NCI-H2107 treated with DMSO at 0.1 percent for 48 hours (cell line): ENCODE data around the gene TMEM26.

Experiments used
- DNase-seq: peaks from one replicate; lab custom pipeline; 2025; ENCODE audit not compliant: unreplicated experiment; lab: John Stamatoyannopoulos, UW

TMEM26 gene

DNA sequence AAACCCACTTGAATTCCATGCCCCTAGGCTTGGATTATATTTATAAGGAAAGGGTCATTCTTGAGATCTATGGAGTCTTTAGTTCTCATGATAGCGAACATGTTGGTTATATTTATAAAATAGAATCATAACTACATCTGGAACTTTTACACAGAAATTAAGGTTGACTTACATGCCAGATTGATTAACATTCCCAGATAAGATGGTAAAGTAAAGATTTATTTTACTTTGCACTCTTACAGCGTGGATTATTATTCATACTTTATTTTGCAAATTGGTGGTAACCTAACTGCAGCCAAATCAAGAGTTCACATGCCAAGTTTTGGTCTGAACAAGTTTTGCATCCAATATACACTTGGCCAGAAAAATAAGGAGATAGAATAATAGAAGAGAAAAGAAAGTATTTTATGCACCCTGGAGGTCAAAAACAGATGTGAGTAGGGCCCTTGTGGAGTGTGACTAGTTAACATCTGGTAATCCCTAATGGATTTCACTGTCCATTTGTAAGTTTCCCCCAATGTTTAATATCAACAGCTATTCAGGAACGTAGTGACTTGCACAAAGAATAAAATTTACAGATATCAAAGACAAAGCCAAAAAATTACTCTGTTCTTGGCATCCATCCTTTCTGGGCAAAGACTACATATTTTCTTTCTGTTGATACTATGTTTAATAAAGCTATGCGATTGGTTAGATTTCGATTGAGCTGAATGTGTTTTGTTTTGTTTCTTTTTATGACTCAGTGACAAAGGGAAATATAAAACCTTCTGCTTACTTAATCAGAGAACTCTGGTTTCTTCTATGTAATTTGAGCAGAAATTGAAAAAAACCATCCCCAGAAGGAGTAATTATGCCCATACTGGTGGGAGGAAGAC is 10.1 kb upstream of the TMEM26 start:
- no peak for DNase-seq

DNA sequence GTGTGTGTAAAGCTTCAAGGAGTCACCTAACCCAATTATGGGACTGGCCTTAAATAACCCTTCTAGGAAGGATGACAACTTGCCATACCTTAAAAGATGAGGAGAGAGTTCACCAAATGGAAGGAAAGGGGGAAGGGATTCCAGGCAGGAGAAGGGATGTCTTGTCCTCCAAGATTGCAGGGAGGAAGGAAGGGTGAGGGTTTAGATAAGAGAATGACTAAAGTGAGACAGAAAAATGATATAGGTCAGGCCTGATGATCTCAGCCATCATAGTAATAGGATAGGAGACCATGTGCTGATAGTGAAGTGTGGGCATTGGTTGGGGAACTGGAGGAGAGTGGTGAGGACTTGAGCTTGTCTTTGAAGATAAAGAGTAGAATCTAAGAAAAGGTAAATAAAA is 7.7 kb upstream of the TMEM26 start:
- DNase-seq, result no peak

DNA sequence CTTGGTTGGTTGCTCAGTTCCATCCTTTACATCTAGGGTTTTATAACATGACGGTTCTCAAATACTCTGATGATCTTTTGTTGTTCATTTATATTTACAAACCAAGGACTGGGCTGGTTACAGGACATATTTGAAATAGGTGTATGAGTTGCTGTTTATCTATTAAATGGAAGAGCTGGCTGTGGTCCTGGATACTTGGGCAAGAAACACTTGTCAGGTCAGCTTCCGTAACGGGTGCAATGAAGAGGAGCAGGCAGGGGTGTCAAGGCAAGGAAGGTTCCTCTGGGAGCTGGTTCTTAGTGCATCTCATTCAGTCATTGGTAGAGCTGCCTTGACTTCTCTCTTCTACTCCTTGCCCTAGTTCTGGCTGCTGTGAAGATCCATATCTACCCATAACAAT is 4.8 kb upstream of the TMEM26 start:
- DNase-seq, result no peak

DNA sequence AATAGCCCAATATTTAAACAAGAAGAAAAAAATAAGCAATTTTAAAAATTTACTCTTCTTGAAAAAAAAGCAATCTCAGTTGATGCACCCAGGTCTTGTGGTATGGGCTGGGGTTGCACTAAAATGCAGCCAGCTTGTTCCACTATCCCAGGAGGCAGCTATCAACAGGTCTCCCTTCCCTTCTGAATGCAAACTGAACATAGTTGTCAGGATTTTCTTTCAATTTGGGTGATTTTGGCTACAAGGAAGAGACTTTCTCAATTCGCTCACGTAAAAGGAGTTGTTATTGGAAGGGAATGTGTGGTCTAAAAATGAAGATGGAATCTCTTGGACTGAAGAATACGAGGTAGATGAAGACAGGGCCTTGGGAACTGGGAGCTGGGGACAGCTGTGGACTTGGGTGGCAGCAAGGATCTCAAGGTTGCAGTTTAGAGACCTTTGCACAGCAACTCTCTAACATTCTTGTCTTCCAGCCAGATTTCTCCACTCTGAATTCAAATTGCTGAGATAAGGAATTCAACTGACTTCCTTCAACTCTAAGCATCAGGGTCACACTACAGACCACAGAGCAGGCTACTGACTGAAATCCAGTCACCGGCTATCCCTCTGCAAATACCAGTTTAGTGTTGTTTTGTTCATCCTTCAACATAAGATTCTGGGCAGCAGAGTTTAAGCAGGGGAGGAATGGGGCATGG is 3.1 kb upstream of the TMEM26 start:
- no peak for DNase-seq

DNA sequence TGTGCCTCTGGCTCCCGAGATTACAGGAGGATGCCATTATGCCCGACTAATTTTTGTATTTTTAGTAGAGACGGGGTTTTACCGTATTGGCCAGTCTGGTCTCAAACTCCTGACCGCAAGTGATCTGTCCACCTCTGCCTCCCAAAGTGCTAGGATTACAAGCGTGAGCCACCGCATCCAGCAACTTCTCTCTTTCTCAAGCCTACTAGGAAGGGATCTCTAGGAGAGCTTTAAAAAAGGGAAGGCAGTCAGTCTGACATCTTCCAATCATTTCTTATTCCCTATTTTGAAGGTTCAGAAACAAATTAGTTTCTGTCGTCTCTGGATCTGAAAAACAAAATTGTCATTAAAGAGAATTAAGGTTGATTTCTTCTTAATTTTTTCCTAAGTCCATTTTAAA is 2.5 kb upstream of the TMEM26 start:
- no peak for DNase-seq

DNA sequence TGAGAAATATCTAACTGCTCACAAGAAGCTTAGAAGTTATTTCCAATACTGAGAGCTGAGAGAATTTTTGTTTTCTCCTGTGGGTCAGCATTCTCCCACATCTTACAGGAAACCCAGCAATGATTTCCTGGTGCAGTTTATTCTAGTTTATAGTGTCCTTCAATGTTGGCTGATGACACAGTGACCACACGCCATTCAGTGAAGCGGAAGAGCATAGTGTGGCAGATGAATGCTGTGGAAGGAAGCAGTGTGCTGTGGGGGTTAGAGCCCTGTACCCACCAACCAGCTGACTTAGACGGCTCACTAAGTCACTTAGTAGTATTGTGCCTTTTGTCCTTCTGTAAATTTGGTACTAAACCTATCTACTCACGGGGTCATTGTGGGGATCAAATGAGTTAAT is 1.4 kb upstream of the TMEM26 start:
- no peak for DNase-seq

DNA sequence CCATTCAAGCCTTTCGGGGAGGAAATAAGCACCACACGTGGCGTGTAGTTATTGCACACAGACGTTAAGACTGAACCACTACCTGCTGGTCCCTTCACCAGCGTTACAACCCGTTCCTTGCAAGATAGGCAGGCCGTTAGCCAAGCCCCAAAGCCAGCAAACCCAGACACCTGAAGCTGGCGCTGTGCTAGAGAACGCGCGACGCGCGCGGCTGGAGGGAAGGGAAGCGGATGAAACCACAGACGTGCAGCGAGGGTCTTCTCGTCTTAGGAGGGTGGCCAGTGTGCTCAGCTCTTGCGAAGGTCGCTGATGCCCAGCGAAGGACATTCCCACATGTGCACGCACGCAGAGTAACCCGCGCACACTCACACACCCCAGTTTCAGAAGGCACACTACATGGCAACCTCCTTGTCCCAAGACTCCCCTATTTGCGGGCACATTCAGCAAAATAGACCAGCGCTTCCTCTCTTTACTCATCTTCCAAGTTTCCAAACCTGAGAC is 980 bp downstream of the TMEM26 start:
- no peak for DNase-seq

DNA sequence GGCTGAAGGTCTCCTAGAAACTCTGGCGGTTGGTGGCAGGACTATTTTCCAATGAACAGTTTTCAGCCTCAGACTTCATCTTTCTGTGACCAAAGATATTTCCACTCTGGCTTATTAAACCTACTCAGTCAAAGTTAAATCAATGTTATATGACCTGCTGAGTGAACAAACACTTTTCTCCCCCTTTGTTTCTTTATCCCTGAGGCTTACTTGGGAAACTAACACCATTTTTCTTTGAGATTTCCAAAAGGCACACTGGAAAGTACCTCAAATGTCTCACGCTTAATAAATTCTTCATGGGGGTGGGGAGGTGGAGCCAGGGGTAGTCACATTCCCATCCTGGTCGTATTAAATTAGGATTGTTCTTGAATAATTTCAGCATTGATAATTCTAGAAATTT is 1.8 kb downstream of the TMEM26 start:
- no peak for DNase-seq

DNA sequence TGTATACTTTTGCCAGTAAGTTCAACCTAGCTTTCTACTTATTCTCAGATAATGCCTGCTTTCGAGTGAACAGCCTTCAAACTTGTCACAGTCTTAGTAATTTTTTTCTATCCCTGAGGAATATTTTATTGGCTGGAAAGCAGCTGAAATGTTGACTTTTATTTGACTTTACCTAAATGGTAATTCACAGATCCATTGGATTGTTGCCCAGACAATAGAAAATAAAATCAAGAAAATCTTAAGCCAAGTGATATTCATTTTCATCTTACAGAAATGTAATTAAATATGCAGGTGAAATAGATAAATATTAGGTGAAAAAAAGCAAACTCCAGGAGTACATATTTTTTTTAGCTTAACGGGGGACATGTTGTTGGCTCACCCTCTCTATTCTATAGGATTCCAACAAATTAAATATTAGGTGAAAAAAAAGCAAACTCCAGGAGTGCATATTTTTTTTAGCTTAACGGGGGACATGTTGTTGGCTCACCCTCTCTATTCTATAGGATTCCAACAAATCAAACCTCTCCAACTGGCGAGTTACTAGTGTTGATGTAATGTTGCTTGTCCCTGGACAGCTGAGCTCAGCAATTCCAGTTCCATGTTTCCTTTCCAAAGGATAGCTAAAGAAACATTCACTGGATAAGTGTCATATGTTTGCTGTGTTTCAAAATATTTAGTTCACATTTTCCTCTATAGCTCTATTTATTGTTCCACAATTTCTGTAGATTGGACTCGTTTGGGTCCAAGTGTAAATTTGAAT is 4.2 kb downstream of the TMEM26 start:
- no peak for DNase-seq

DNA sequence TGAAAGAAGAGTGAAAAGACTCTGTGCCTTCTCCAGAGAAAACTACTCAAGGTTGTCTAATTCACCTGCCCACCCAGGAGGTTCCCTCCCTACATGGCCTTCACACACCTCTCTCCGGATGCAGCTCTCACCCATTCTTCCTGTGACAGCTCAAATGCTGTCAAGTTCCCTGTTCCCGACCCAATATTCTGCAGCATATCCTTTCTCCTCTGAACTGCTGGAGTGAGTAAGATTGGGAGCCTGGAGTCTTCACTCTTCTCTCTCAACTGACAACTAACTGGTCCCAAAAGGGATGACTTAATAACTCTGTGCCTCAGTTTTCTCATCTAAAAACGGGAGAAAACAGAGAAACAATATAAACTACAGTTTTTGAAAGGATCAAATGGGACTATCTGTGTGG is 5.1 kb downstream of the TMEM26 start:
- no peak for DNase-seq

DNA sequence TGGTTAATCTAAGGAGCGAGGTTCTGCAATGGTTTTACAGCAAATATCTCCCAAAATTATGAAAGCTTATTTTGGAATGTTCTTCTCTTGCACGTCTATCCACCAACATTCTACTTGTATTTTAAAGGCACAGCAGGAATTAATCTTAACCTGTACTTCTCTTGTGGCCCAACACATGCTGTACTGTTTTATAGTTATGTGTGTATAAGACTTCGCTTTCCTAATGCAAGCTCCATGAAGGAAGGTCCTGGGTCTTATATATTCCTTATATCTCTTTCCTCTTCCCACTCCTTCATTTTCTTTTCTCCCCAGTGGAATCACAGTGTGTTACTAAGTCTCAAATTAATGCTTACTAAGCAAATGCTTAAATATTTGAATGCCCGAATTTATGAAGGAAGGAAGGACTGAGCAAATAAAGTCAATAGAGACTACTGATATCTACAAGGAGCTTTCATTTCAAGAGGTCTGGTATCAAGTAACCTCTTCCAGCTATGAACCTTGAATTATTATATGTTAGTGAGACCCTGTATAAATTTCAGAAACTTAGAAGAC is 14.0 kb downstream of the TMEM26 start:
- no peak for DNase-seq

DNA sequence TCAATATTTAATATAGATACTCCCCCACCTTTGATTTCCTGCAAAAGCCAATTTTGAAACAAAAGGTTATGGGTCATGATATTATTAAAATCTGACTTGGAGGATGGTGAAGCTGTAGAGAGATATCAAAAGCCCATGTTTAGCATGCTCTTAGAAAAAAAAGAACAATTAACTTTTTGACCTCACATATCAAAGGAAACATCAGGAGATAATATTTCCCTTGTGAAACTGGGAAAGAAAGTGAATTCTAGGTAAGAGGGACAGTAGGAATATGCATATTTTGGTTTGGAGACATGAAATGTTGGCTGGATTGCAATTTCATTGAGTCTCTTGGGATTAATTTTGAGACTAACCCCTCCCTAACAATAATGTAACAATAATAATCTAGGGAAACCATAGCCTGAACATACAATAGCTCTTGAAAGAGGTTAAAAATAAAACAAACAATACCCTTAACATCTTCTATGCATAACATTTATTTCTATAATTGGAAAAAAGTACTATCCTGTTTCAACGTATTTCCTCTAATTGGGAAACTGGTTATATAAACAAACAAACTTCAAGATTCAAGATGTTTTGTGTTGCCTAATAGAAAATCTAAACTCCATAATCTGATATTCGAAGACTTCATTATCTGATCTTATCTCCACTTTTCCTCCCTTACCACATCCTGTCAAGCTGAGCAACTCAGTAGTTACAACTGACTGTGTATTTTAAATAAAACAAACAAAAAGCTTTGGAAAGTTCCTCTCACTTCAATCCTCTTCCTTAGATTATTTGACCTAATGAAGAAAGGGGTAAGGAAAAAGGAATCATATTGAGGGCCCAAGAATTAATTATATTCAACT is 14.8 kb downstream of the TMEM26 start:
- DNase-seq, result no peak

DNA sequence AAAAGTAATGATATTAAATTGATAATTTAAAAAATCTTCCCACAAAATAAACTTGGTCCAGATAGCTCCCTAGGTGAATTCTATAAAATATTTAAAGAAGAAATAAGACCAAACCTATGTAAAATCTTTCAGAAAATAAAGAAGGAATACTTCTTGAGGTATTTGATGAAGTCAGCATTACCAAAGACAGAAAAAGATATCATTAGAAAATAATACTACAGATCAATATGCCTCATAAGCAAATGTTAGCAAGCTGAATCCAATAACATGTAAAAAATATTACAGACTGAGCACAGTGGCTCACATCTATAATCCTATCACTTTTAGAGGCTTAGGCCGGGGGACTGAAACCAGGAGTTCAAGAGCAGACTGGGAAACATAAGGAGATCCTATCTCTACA is 30.0 kb downstream of the TMEM26 start:
- DNase-seq, result no peak

DNA sequence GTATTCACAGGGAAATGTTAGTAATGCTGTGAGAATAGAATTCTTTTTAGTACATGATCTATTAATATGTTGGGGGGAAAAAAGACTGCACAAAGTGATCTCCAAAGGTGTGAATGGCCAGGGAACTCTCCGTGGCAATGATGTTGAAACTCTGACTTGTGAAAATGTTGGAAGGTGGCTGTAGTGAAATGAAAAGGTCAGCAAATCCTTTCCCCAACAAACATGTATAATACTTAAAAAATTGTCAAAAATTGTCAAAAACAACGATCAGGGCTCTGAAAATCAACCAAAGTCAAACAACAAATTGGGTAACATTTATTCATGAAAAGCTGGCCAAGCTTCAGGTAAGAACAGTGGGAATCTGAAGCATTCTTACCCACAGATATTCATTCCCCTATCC is 35.5 kb downstream of the TMEM26 start:
- no peak for DNase-seq

DNA sequence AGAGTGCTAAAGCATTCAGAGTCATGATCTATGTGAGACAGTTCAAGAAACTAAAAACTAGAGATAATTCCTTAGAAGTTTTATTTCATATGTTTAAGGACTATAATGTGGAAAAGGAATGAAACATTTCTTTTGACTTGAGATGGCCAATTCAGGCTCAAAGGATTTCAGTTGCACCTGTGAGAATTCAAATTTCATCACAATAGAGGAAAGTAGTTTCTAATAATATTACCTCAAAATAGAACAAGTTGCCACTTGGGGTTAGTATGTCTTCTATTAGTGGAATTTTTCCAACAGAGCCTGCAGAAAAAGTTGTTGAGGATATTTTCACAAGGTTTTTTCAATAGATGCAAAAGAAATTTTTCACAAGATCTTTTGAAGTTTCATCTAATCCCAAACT is 37.4 kb downstream of the TMEM26 start:
- no peak for DNase-seq

DNA sequence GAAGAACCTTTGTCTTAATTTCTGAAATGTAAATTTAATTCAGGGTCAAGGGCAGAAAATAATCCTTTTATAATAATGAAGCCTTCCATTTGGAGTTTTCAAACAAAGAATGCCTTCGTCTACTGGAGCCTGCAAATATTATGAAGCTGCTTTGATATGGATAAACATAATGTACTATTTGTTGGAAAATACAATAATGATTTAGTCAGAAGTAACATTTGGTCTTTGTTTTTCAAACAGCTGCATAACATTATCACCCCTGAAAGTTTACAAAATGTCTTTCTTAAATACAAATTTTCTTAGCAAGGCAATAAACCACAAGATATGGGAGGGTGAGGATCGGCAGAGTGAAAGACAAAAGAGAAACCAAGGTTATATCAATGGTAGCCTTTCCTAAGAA is 41.5 kb downstream of the TMEM26 start:
- DNase-seq, result no peak

DNA sequence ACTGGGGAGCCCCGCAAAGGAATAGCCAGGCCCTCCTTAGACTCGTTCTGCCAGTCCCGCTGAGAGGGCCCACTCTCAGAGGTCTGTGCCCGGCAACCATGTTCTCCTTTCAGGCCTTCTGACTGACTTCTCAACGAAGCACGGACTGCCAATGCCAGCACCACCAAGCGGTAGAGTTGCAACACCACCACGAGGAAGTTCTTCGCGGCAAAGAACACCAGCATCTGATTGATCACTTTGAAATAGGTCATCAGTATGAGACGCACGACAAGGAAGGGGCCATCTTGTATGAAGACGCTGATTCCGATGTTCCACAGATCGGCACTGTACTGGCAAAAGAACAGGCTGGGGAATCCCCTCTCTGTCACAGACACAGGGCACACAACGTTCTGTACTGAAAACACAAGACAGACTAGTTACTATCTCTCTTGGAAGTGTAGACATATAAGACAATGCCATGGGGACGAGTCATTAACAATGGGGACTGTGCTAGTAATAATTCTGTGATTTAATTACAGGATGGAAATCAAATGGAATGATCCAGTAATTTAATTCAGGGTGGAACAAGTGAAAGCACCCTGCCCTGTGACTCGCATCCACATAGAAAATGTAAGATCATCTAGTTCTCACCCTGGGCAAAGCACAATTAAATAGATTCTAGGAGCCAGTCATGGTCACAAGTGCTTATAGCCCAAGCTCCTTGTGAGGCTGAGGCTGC is 42.7 kb downstream of the TMEM26 start:
- DNase-seq, result no peak

DNA sequence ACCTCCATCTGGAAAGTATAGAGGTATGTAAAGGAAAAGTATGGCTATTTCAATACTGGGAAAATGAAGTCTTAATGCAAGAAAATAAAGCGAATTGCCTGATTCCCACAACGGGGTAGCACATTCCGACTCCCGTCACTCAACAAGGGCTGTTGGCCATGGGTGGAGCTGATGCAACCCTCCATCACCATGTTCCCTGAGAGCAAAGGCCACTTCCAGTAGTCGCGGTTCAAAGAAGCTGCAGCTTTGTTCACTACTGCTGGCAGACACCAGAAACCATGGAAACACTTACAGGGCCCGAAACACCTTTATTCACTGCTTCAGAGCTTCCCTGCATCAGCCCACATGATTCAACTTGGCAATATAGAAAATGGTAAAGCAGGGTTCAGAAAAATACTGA is 44.0 kb downstream of the TMEM26 start:
- no peak for DNase-seq

DNA sequence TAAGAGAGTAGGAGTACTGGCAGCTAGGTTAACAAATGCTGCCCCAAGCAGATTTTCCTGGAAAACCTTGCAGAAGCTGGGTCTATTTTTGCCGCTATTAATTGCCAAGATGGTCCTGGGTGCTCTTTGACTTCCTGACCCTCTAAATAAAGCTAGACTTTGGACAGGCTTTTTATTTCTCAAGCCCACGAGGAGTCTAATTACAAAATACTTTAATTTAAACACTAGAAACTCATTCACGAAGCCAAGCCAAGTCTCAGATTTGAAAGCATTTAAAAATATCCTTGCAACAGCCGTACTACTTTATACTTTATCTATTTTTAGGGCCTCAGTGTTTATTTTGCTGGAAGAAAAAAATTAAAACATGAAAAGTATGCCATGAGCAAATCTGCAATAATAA is 45.1 kb downstream of the TMEM26 start:
- DNase-seq, result no peak

DNA sequence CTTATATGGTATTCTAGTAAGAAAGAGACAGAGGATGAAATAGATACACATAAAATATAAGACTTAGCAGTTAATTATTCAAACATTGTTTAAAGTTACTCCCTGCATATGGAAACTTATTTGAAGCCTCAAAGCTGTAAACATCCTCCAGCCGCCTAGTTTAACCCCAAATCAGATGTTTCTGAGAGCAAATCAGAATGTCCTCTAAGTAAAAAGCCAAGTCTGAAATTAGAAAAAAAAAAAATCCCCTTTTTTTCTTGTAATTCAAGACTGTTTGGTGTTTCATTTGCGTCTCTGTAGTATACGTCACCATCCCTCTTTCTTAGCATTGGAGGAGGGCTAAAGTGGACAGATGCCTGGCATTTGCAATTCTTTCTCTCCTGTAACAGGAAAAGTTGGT is 46.4 kb downstream of the TMEM26 start:
- DNase-seq, result no peak
